CD14-positive monocyte (primary cell): ENCODE data around the gene CCDC88C. TPM values are rescaled to one million over a fixed set of nuclear protein-coding genes. Genes with fewer than 3 reads are reported as not detected.
A peak's percentile ranks its signal among the peaks of the same experiment; 100 is the strongest.

ENCODE experiments used
- DNase-seq, 3 donors: peaks; one replicate each; pipeline ENCODE4 v3.0.0-alpha.2; 2011 to 2022
- H2AFZ ChIP-seq: 2 replicates; pipeline ENCODE4 v1.6.0; 2012; ENCODE audit warnings: mild to moderate bottlenecking, low read depth, low read length, inconsistent platforms; ENCODE audit not compliant: insufficient read depth, poor library complexity, severe bottlenecking
- H3K27ac ChIP-seq, 2 donors: 1 replicate in 1 of 2; 2 replicates in 1 of 2; pipeline ENCODE4 v1.5.1; 2012 to 2013; ENCODE audit warnings: low read length in 2 of 2, control low read depth in 1 of 2, inconsistent platforms in 1 of 2, low read depth in 1 of 2, mild to moderate bottlenecking in 1 of 2
- H3K27me3 ChIP-seq, 2 donors: one replicate each; pipeline versions ENCODE4 v1.6.0 to v1.6.1; 2011 to 2013; ENCODE audit warnings: low read length in 2 of 2; ENCODE audit not compliant: control insufficient read depth in 2 of 2, insufficient read depth in 2 of 2
- H3K36me3 ChIP-seq, 2 donors: replicated peaks in 1 of 2; 1 replicate in 1 of 2; 2 replicates in 1 of 2; pipeline versions ENCODE4 v1.5.1 to v1.6.1; 2012 to 2013; ENCODE audit warnings: low read length in 2 of 2, control low read depth in 1 of 2, inconsistent platforms in 1 of 2, mild to moderate bottlenecking in 1 of 2; ENCODE audit not compliant: insufficient read depth in 2 of 2, control insufficient read depth in 1 of 2
- H3K4me1 ChIP-seq, 2 donors: 1 replicate in 1 of 2; 2 replicates in 1 of 2; pipeline versions ENCODE4 v1.5.1 to v1.6.1; 2012 to 2013; ENCODE audit warnings: low read length in 2 of 2, control low read depth in 1 of 2, inconsistent platforms in 1 of 2, mild to moderate bottlenecking in 1 of 2, moderate library complexity in 1 of 2; ENCODE audit not compliant: insufficient read depth in 2 of 2, control insufficient read depth in 1 of 2
- H3K4me2 ChIP-seq: replicated peaks from 2 replicates; pipeline ENCODE3; 2012; ENCODE audit warnings: low read length, moderate library complexity, mild to moderate bottlenecking; ENCODE audit not compliant: poor library complexity, severe bottlenecking; ENCODE audit errors: extremely low read depth
- H3K4me3 ChIP-seq, 3 experiments: fragments of 200-600 bp in 1 of 3; sonication (generic) in 1 of 3; replicated peaks in 1 of 3; 1 replicate in 2 of 3; 2 replicates in 1 of 3; pipeline ENCODE4 v1.5.1; 2011 to 2013; ENCODE audit warnings: low read length in 3 of 3, mild to moderate bottlenecking in 3 of 3, control low read depth in 2 of 3, low read depth in 2 of 3, inconsistent platforms in 1 of 3, moderate library complexity in 1 of 3
- H3K79me2 ChIP-seq: 2 replicates; pipeline ENCODE4 v1.6.0; 2012; ENCODE audit warnings: mild to moderate bottlenecking, control low read depth, inconsistent platforms, low read length, moderate library complexity; ENCODE audit not compliant: insufficient read depth
- H3K9ac ChIP-seq: 2 replicates; pipeline ENCODE4 v1.6.0; 2017; ENCODE audit warnings: low read length, mild to moderate bottlenecking; ENCODE audit not compliant: insufficient read depth, poor library complexity, severe bottlenecking
- H3K9me3 ChIP-seq, 2 donors: replicated peaks in 1 of 2; 1 replicate in 1 of 2; 2 replicates in 1 of 2; pipeline versions ENCODE4 v1.5.1 to v1.6.1; 2012 to 2013; ENCODE audit warnings: low read length in 2 of 2, control low read depth in 1 of 2; ENCODE audit not compliant: control insufficient read depth in 1 of 2, insufficient read depth in 1 of 2
- H4K20me1 ChIP-seq: 2 replicates; pipeline ENCODE4 v1.6.0; 2012; ENCODE audit warnings: mild to moderate bottlenecking, low read length, control low read depth, moderate library complexity; ENCODE audit not compliant: insufficient read depth
- H3K27ac Mint-ChIP-seq, 7 donors: one replicate each; pipeline ENCODE4 v1.8.0; 2020; ENCODE audit warnings: mild to moderate bottlenecking in 7 of 7, mixed read lengths in 7 of 7, moderate library complexity in 6 of 7, inconsistent platforms in 2 of 7
- H3K27me3 Mint-ChIP-seq, 3 donors: one replicate each; pipeline ENCODE4 v1.8.0; 2021 to 2022; ENCODE audit warnings: low read depth in 3 of 3, mild to moderate bottlenecking in 3 of 3, mixed read lengths in 3 of 3, moderate library complexity in 3 of 3, inconsistent platforms in 1 of 3
- H3K36me3 Mint-ChIP-seq, 2 donors: one replicate each; pipeline ENCODE4 v1.8.0; 2020; ENCODE audit warnings: mixed read lengths in 2 of 2, inconsistent platforms in 1 of 2, mild to moderate bottlenecking in 1 of 2
- H3K4me1 Mint-ChIP-seq: one replicate; pipeline ENCODE4 v1.8.0; 2020; ENCODE audit warnings: mild to moderate bottlenecking, mixed read lengths
- H3K4me3 Mint-ChIP-seq, 2 donors: one replicate each; pipeline ENCODE4 v1.8.0; 2020; ENCODE audit warnings: mild to moderate bottlenecking in 2 of 2, mixed read lengths in 2 of 2, moderate library complexity in 1 of 2
- H3K9me3 Mint-ChIP-seq, 7 donors: one replicate each; pipeline ENCODE4 v1.8.0; 2020 to 2022; ENCODE audit warnings: mixed read lengths in 7 of 7, mild to moderate bottlenecking in 6 of 7, moderate library complexity in 6 of 7, inconsistent platforms in 2 of 7
- WGBS: methylation state at CpG from one replicate; pipeline ENCODE4 v1.1.5; 2013; ENCODE audit warnings: missing lambda C conversion rate; ENCODE audit not compliant: insufficient coverage; 5-methylcytosine and 5-hydroxymethylcytosine counted together
- intact Hi-C, 2 donors: fragments of 100-400 bp; cut with micrococcal nuclease; formaldehyde crosslinking; loops; one replicate each; pipeline versions ENCODE4 v1.15.0 to v1.15.1; 2023
- polyA plus RNA-seq, 3 donors: library from polyadenylated mRNA; depleted of rRNA in 1 of 3; unstranded in 2 of 3; stranded (reverse) in 1 of 3; fragments of 300-500 nt in 2 of 3; fragments of >200 nt in 1 of 3; fragmentation: Illumina TruSeq in 2 of 3; gene quantifications; 1 replicate in 2 of 3; 2 replicates in 1 of 3; pipeline ENCODE4 v1.2.3, GENCODE V29; 2012 to 2021
- TF ChIP-seq, protein P1 (sequence below): fragments of 200-600 bp; IDR thresholded peaks from one replicate; pipeline ENCODE4 v1.8.0; 2022; ENCODE audit warnings: antibody characterized with exemption, mild to moderate bottlenecking

Gene CCDC88C
- polyA plus RNA-seq, 3 donors: 11.6 to 69.7 (median 12.3) TPM

DNA sequence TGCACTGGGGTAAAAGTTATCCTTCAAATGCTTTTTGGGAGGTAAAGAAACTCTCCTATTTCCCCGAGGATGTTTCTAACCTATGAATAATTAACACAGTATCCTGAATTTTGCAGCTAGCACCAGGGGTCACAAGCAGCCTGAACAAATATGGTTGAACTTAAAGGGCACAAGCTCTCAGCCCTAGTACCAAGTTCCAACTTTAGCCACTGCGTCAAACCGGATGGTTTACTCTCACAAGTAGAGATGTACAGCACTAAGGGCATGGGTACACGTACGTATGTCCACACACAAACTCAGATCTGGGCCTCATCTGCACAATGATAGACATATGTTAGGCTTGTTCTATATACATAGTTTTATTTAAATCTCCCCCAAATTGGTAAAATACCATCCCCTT, 4.7 kb downstream of the CCDC88C start:
- intact Hi-C loops: loop anchor here in 1 of 2 donors (2.0 to 10.0 kb wide), 2 partner anchors 16 to 168 kb away; partner anchors contain the start of gene GPR68
- H3K36me3 ChIP-seq: peaks cover 23 to 51% of the 10 kb centered on the region in 2 donors
- Mint-ChIP-seq H3K27me3 (no peaks in the 10 kb centered on the region), H3K9me3 (no peaks in the 10 kb centered on the region), H3K27ac (peak overlapping the region in 3 of 7 donors; percentile 3 to 90 (median 32)), H3K4me3 (no peak overlapping the region), H3K4me1 (peaks cover 78% of the 10 kb centered on the region), H3K36me3 (peaks cover 55 to 68% of the 10 kb centered on the region in 2 donors)
- H3K27ac ChIP-seq: peak overlapping the region in 1 of 2 donors; percentile 21
- no peaks in the 10 kb centered on the region for H3K9me3 ChIP-seq
- no peaks in the 10 kb centered on the region for H3K27me3 ChIP-seq
- H2AFZ ChIP-seq: no peak overlapping the region
- peaks cover 97% of the 10 kb centered on the region for H3K79me2 ChIP-seq
- peaks cover 45 to 66% of the 10 kb centered on the region in 2 donors for H3K4me1 ChIP-seq
- peaks cover 90% of the 10 kb centered on the region for H4K20me1 ChIP-seq
- H3K4me2 ChIP-seq: peak overlapping the region; percentile 28
- no peak overlapping the region for H3K4me3 ChIP-seq
- TF ChIP-seq, protein P1, sequence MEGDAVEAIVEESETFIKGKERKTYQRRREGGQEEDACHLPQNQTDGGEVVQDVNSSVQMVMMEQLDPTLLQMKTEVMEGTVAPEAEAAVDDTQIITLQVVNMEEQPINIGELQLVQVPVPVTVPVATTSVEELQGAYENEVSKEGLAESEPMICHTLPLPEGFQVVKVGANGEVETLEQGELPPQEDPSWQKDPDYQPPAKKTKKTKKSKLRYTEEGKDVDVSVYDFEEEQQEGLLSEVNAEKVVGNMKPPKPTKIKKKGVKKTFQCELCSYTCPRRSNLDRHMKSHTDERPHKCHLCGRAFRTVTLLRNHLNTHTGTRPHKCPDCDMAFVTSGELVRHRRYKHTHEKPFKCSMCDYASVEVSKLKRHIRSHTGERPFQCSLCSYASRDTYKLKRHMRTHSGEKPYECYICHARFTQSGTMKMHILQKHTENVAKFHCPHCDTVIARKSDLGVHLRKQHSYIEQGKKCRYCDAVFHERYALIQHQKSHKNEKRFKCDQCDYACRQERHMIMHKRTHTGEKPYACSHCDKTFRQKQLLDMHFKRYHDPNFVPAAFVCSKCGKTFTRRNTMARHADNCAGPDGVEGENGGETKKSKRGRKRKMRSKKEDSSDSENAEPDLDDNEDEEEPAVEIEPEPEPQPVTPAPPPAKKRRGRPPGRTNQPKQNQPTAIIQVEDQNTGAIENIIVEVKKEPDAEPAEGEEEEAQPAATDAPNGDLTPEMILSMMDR: no peak
- no peak for DNase-seq
- no CpG with 5 or more reads among the region's 5 CpGs for WGBS
- no peak overlapping the region for H3K9ac ChIP-seq

DNA sequence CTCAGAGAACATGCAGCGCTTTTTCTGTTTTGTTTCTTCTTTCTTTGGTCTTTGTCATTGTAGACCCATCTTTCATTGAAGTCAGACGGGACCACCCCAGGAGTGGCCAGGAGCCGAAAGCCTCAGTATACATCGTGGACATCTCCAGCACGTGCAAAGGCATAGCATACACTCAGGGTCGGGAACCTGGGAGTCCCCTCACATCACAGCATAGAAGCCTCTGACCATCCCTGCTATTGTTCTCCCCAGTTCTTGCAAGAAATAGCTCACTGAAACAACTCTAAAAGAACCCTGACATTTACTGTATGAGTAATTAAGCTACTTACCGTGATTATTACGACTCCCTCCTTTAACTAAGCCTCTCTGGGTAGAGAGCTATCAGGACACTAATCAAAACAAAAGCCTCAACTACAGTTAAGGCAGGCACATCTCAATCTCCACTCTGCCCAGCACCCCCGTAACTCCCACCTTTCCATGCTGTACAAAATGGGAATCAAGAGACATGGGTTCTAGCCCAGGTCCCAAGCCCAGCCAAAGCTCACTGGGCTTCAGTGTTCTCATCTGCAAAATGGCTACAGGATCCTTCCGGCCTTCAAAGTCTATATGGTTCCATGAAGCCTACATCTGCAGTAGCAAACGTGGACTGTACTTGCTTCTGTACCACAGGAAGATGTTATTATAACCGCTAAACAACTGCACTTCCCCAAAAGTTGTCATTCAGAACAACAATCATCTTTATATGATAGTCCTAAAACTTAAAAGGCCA, 6.7 kb downstream of the CCDC88C start:
- peak in 1 of 3 donors; percentile 9 for DNase-seq
- Mint-ChIP-seq H3K27me3 (peaks cover 0 to 2% (median 0%) of the 10 kb centered on the region in 3 donors), H3K27ac (peak overlapping the region in 6 of 7 donors; percentile 26 to 90 (median 66)), H3K4me1 (peaks cover 85% of the 10 kb centered on the region), H3K9me3 (no peaks in the 10 kb centered on the region), H3K4me3 (no peak overlapping the region), H3K36me3 (peaks cover 74 to 88% of the 10 kb centered on the region in 2 donors)
- WGBS: 57% methylated on average over 9 of the region's 12 CpGs
- Histone ChIP-seq H3K9me3 (no peaks in the 10 kb centered on the region), H3K27me3 (no peaks in the 10 kb centered on the region), H3K9ac (no peak overlapping the region), H3K4me3 (peak overlapping the region in 1 of 3 experiments; percentile 31), H3K4me1 (peaks cover 57 to 69% of the 10 kb centered on the region in 2 donors), H3K27ac (peak overlapping the region in 1 of 2 donors; percentile 69), H2AFZ (no peak overlapping the region), H3K79me2 (peaks cover 100% of the 10 kb centered on the region), H3K36me3 (peaks cover 43 to 71% of the 10 kb centered on the region in 2 donors), H3K4me2 (peak overlapping the region; percentile 45), H4K20me1 (peaks cover 100% of the 10 kb centered on the region)
- intact Hi-C loops: loop anchor here in 1 of 2 donors (10.0 kb wide), 1 partner anchor 166 kb away; the partner anchor contains the start of gene GPR68
- TF ChIP-seq, protein P1: no peak
